ENCODE data around the gene FSTL1. TPM values are rescaled to one million over a fixed set of nuclear protein-coding genes. Genes with fewer than 3 reads are reported as not detected.
A peak's percentile ranks its signal among the peaks of the same experiment; 100 is the strongest.

The FSTL1 gene
- polyA plus RNA-seq, 2 of the 4 experiments (the other 2 are of a cell fraction), result 57.7 to 118 TPM

- TF ChIP-seq EHF (CRISPR knock-in tag; IDR thresholded peaks at IDR 0.05) (no peak), POLR2A (IDR thresholded peaks at IDR 0.05; ENCODE audit: low read length) (no peak), HOXB5 (CRISPR knock-in tag; IDR thresholded peaks at IDR 0.05) (no peak), HDAC2 (IDR thresholded peaks at IDR 0.05) (no peak), BHLHE40 (IDR thresholded peaks at IDR 0.05; ENCODE audit: low read depth, low read length) (no peak), RARB (CRISPR knock-in tag; IDR thresholded peaks at IDR 0.05) (no peak)
- H3K4me1 ChIP-seq, result no peaks in the 10 kb centered on the region
- no peak overlapping the region for H3K27ac ChIP-seq
- DNase-seq (ENCODE audit: low read depth in 1 of 2, low spot score in 1 of 2) (no peak), FAIRE-seq (no peak), ATAC-seq (0 out of 6 replicates have a peak, but pooled peaks of 1 of the 2 experiments have one; percentile 13)
- no peak overlapping the region for H3K4me2 ChIP-seq
- ChIA-PET CTCF (interaction anchor here (0.8 to 1.6 kb wide), 2 partner anchors 11 to 81 kb away, joined by 4 read pairs; no protein-coding TSS in a partner anchor), POLR2A (no interaction called here)
- no peak overlapping the region for H3K4me3 ChIP-seq
- no peaks in the 10 kb centered on the region for H3K9me3 ChIP-seq
- WGBS (ENCODE audit: missing lambda C conversion rate), result 43% methylated on average over 4 of the region's 4 CpGs
These were observed 27.0 kb upstream of the FSTL1 start for GRCh38 chr3:120477781-120478180.

- no peak for TF ChIP-seq CTCF (IDR thresholded peaks at IDR 0.05)
- no peak for TF ChIP-seq POLR2AphosphoS2 (conservative IDR thresholded peaks at IDR 0.05; ENCODE audit: low read length)
- TF ChIP-seq ESRRA (IDR thresholded peaks at IDR 0.05; ENCODE audit: borderline replicate concordance, low read length), result no peak
- no peak for TF ChIP-seq BCL3 (IDR thresholded peaks at IDR 0.05)
- TF ChIP-seq FOSL2 (IDR thresholded peaks at IDR 0.05), result no peak
- no peak for TF ChIP-seq FOSL2 (CRISPR knock-in tag; IDR thresholded peaks at IDR 0.05)
- TF ChIP-seq MAFK (IDR thresholded peaks at IDR 0.05; ENCODE audit: partially characterized antibody), result no peak
- no peak for TF ChIP-seq ELK1 (IDR thresholded peaks at IDR 0.05; ENCODE audit: low read depth, low read length)
- no peak for TF ChIP-seq HEYL (CRISPR knock-in tag; IDR thresholded peaks at IDR 0.05)
- TF ChIP-seq MAX (IDR thresholded peaks at IDR 0.05), result no peak
- TF ChIP-seq, protein P1, sequence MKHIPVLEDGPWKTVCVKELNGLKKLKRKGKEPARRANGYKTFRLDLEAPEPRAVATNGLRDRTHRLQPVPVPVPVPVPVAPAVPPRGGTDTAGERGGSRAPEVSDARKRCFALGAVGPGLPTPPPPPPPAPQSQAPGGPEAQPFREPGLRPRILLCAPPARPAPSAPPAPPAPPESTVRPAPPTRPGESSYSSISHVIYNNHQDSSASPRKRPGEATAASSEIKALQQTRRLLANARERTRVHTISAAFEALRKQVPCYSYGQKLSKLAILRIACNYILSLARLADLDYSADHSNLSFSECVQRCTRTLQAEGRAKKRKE (CRISPR knock-in tag; IDR thresholded peaks at IDR 0.05; ENCODE audit: low read depth), result no peak
- TF ChIP-seq, protein P2, sequence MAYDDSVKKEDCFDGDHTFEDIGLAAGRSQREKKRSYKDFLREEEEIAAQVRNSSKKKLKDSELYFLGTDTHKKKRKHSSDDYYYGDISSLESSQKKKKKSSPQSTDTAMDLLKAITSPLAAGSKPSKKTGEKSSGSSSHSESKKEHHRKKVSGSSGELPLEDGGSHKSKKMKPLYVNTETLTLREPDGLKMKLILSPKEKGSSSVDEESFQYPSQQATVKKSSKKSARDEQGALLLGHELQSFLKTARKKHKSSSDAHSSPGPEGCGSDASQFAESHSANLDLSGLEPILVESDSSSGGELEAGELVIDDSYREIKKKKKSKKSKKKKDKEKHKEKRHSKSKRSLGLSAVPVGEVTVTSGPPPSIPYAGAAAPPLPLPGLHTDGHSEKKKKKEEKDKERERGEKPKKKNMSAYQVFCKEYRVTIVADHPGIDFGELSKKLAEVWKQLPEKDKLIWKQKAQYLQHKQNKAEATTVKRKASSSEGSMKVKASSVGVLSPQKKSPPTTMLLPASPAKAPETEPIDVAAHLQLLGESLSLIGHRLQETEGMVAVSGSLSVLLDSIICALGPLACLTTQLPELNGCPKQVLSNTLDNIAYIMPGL (CRISPR knock-in tag; IDR thresholded peaks at IDR 0.05; ENCODE audit: borderline replicate concordance), result no peak
- TF ChIP-seq CHD2 (IDR thresholded peaks at IDR 0.05; ENCODE audit: low read length, partially characterized antibody), result no peak
- no peak for TF ChIP-seq NR3C1 (IDR thresholded peaks at IDR 0.05)
- TF ChIP-seq POLR2A (IDR thresholded peaks at IDR 0.05; ENCODE audit: low read length), result no peak
- TF ChIP-seq USF2 (IDR thresholded peaks at IDR 0.05), result no peak
- TF ChIP-seq RCOR1 (IDR thresholded peaks at IDR 0.05; ENCODE audit: low read depth, low read length), result no peak
- no peak for TF ChIP-seq RNF2 (IDR thresholded peaks at IDR 0.05; ENCODE audit: borderline replicate concordance, low read depth)
- TF ChIP-seq ZC3H11A (IDR thresholded peaks at IDR 0.05), result no peak
- WGBS (ENCODE audit: missing lambda C conversion rate), result 74% methylated on average over 6 of the region's 6 CpGs
- Histone ChIP-seq H3K4me3 (no peak overlapping the region), H3K27ac (no peak overlapping the region), H3K9me3 (0 out of 3 replicates have a peak, but pooled peaks cover 4% of the 10 kb centered on the region), H3K4me1 (peaks cover 10% of the 10 kb centered on the region; the same call in 2 of the 3 replicates), H3K4me2 (no peak overlapping the region)
- no peak for DNase-seq (ENCODE audit: low read depth in 1 of 2, low spot score in 1 of 2)
- FAIRE-seq, result no peak
- POLR2A ChIA-PET, result no interaction called here
- ATAC-seq, result no peak
- CTCF ChIA-PET, result interaction anchor here (1.0 to 2.1 kb wide), 4 partner anchors 8 to 83 kb away, joined by 3 to 6 read pairs (median 4); no protein-coding TSS in a partner anchor
These were observed 25.1 kb upstream of the FSTL1 start for GRCh38 chr3:120475722-120476377.
